MM.1S (cell line): ENCODE data around the gene NDUFS7.

Experiments used
- DNase-seq: peaks from one replicate; pipeline ENCODE4 v3.0.0-alpha.2; 2015
- H2AFZ ChIP-seq: fragments of 300-600 bp; sonication (generic); 2 replicates; pipeline ENCODE4 v1.6.0; 2016; ENCODE audit warnings: antibody characterized with exemption, low read length
- H3F3A ChIP-seq: fragments of 300-600 bp; sonication (generic); 2 replicates; pipeline ENCODE4 v1.6.1; 2016; ENCODE audit warnings: mild to moderate bottlenecking, antibody characterized with exemption, low read length, moderate library complexity, mixed read lengths; ENCODE audit not compliant: insufficient read depth
- H3K27ac ChIP-seq: fragments of 300-600 bp; sonication (generic); 2 replicates; pipeline ENCODE4 v1.5.1; 2016; ENCODE audit warnings: mild to moderate bottlenecking, low read length
- H3K27me3 ChIP-seq: fragments of 300-600 bp; sonication (generic); replicated peaks from 2 replicates; pipeline ENCODE4 v1.6.0; 2016; ENCODE audit warnings: low read length; ENCODE audit not compliant: insufficient read depth
- H3K36me3 ChIP-seq: fragments of 300-600 bp; sonication (generic); replicated peaks from 2 replicates; pipeline ENCODE4 v1.6.1; 2016; ENCODE audit warnings: mild to moderate bottlenecking, low read length, mixed read lengths; ENCODE audit not compliant: insufficient read depth
- H3K4me1 ChIP-seq: fragments of 300-600 bp; sonication (generic); 2 replicates; pipeline ENCODE4 v1.6.1; 2016; ENCODE audit warnings: low read length, mixed read lengths
- H3K4me2 ChIP-seq: fragments of 300-600 bp; sonication (generic); 2 replicates; pipeline ENCODE4 v1.6.0; 2016; ENCODE audit warnings: low read depth, low read length
- H3K4me3 ChIP-seq: fragments of 300-600 bp; sonication (generic); 2 replicates; pipeline ENCODE4 v1.5.1; 2016; ENCODE audit warnings: low read length, mixed read lengths
- H3K79me2 ChIP-seq: fragments of 300-600 bp; sonication (generic); 2 replicates; pipeline ENCODE4 v1.6.1; 2016; ENCODE audit warnings: mixed run types, low read length, mixed read lengths
- H3K9ac ChIP-seq: fragments of 300-600 bp; sonication (generic); 2 replicates; pipeline ENCODE4 v1.6.1; 2016; ENCODE audit warnings: low read length, mixed read lengths
- H3K9me2 ChIP-seq: fragments of 300-600 bp; sonication (generic); replicated peaks from 2 replicates; pipeline ENCODE4 v1.6.1; 2016; ENCODE audit warnings: mild to moderate bottlenecking, low read length, mixed read lengths; ENCODE audit not compliant: insufficient read depth
- H3K9me3 ChIP-seq: fragments of 300-600 bp; sonication (generic); replicated peaks from 2 replicates; pipeline ENCODE4 v1.6.1; 2016; ENCODE audit warnings: mild to moderate bottlenecking, low read length, mixed read lengths; ENCODE audit not compliant: insufficient read depth
- H4K20me1 ChIP-seq: fragments of 300-600 bp; sonication (generic); 2 replicates; pipeline ENCODE4 v1.6.1; 2016; ENCODE audit warnings: mild to moderate bottlenecking, low read length, moderate library complexity, mixed read lengths; ENCODE audit not compliant: insufficient read depth
- CTCF ChIP-seq: fragments of 300-600 bp; sonication (generic); IDR thresholded peaks from 2 replicates; pipeline ENCODE4 v1.5.1; 2016; ENCODE audit warnings: antibody characterized with exemption, low read length, mixed read lengths
- EZH2 ChIP-seq: fragments of 300-600 bp; sonication (generic); optimal IDR thresholded peaks from 2 replicates; pipeline ENCODE3; 2017; ENCODE audit warnings: low read depth, mild to moderate bottlenecking, antibody characterized with exemption, low read length, mixed read lengths
- EZH2phosphoT487 ChIP-seq: fragments of 300-600 bp; sonication (generic); IDR thresholded peaks from 2 replicates; pipeline ENCODE4 v1.6.1; 2018; ENCODE audit warnings: antibody characterized with exemption, low read length

NDUFS7 gene

GRCh38 chr19:1365319-1366269 is 18.1 kb upstream of the NDUFS7 start:
- no peak overlapping the region for H2AFZ ChIP-seq
- H3K9me3 ChIP-seq, result no peaks in the 10 kb centered on the region
- no peaks in the 10 kb centered on the region for H3K27me3 ChIP-seq
- no peak overlapping the region for H3K9ac ChIP-seq
- H3K36me3 ChIP-seq, result no peaks in the 10 kb centered on the region
- no peak for TF ChIP-seq EZH2
- no peak for TF ChIP-seq EZH2phosphoT487
- peak; percentile 36 for TF ChIP-seq CTCF
- H3F3A ChIP-seq, result no peaks in the 10 kb centered on the region
- peak overlapping the region; percentile 1; the same call in 1 of the 2 replicates for H3K27ac ChIP-seq
- H4K20me1 ChIP-seq, result no peaks in the 10 kb centered on the region
- H3K9me2 ChIP-seq, result no peaks in the 10 kb centered on the region
- H3K79me2 ChIP-seq, result no peaks in the 10 kb centered on the region
- H3K4me2 ChIP-seq, result peak overlapping the region; percentile 28; the same call in 1 of the 2 replicates
- peak; percentile 23 for DNase-seq
- H3K4me3 ChIP-seq, result no peak overlapping the region
- H3K4me1 ChIP-seq, result 0 out of 2 replicates have a peak, but pooled peaks cover 7% of the 10 kb centered on the region

- TF ChIP-seq EZH2, result no peak
- no peak for TF ChIP-seq EZH2phosphoT487
- TF ChIP-seq CTCF, result no peak
- no peaks in the 10 kb centered on the region for H4K20me1 ChIP-seq
- no peaks in the 10 kb centered on the region for H3K27me3 ChIP-seq
- peak overlapping the region; percentile 1; the same call in 1 of the 2 replicates for H3K27ac ChIP-seq
- no peaks in the 10 kb centered on the region for H3K9me3 ChIP-seq
- H3F3A ChIP-seq, result no peaks in the 10 kb centered on the region
- H3K9ac ChIP-seq, result no peak overlapping the region
- H3K4me3 ChIP-seq, result no peak overlapping the region
- no peaks in the 10 kb centered on the region for H3K36me3 ChIP-seq
- H3K9me2 ChIP-seq, result no peaks in the 10 kb centered on the region
- H3K4me1 ChIP-seq, result 0 out of 2 replicates have a peak, but pooled peaks cover 7% of the 10 kb centered on the region
- peak overlapping the region; percentile 28; the same call in 1 of the 2 replicates for H3K4me2 ChIP-seq
- peak; percentile 12 for DNase-seq
- no peaks in the 10 kb centered on the region for H3K79me2 ChIP-seq
- no peak overlapping the region for H2AFZ ChIP-seq
Measured at GRCh38 chr19:1366296-1366695, 17.4 kb upstream of the NDUFS7 start.

GRCh38 chr19:1366899-1367870 is 16.5 kb upstream of the NDUFS7 start:
- no peak overlapping the region for H2AFZ ChIP-seq
- H4K20me1 ChIP-seq, result no peaks in the 10 kb centered on the region
- H3F3A ChIP-seq, result no peaks in the 10 kb centered on the region
- H3K4me2 ChIP-seq, result no peak overlapping the region
- no peaks in the 10 kb centered on the region for H3K27me3 ChIP-seq
- H3K9me3 ChIP-seq, result no peaks in the 10 kb centered on the region
- no peak overlapping the region for H3K27ac ChIP-seq
- no peaks in the 10 kb centered on the region for H3K79me2 ChIP-seq
- H3K9ac ChIP-seq, result no peak overlapping the region
- H3K36me3 ChIP-seq, result no peaks in the 10 kb centered on the region
- TF ChIP-seq CTCF (no peak), EZH2 (no peak), EZH2phosphoT487 (no peak)
- no peak overlapping the region for H3K4me3 ChIP-seq
- H3K9me2 ChIP-seq, result no peaks in the 10 kb centered on the region
- DNase-seq, result no peak
- 0 out of 2 replicates have a peak, but pooled peaks cover 7% of the 10 kb centered on the region for H3K4me1 ChIP-seq
